HEK293 (cell line): ENCODE data around the gene RBBP5.

Experiments used
- CTCF ChIP-seq: fragments of 450-650 bp; formaldehyde crosslinking; IDR thresholded peaks from 2 replicates; pipeline ENCODE4 v1.5.1; 2016; ENCODE audit warnings: missing biosample characterization, missing genetic modification characterization
- GLIS2 ChIP-seq: fragments of 450-650 bp; formaldehyde crosslinking; IDR thresholded peaks from 2 replicates; pipeline ENCODE4 v1.5.1; 2016; ENCODE audit warnings: missing biosample characterization, missing genetic modification characterization
- HOXC10 ChIP-seq: sonication (generic); formaldehyde crosslinking; IDR thresholded peaks from 2 replicates; pipeline ENCODE4 v1.8.1; 2023; ENCODE audit warnings: mild to moderate bottlenecking, missing genetic modification reagents
- HOXD13 ChIP-seq: sonication (generic); formaldehyde crosslinking; IDR thresholded peaks from 2 replicates; pipeline ENCODE4 v1.8.0; 2022; ENCODE audit warnings: missing genetic modification reagents, borderline replicate concordance
- REST ChIP-seq: fragments of 450-650 bp; formaldehyde crosslinking; IDR thresholded peaks from 2 replicates; pipeline ENCODE4 v1.5.1; 2016; ENCODE audit warnings: missing biosample characterization, missing genetic modification characterization
- ZBTB20 ChIP-seq: fragments of 450-650 bp; formaldehyde crosslinking; IDR thresholded peaks from 2 replicates; pipeline ENCODE4 v1.5.1; 2016; ENCODE audit warnings: missing biosample characterization, missing genetic modification characterization
- ZNF138 ChIP-seq: fragments of 450-650 bp; formaldehyde crosslinking; IDR thresholded peaks from 2 replicates; pipeline ENCODE4 v1.5.1; 2016; ENCODE audit warnings: missing biosample characterization, missing genetic modification characterization, borderline replicate concordance
- ZNF184 ChIP-seq: fragments of 450-650 bp; IDR thresholded peaks from 2 replicates; pipeline ENCODE4 v1.5.1; 2018; ENCODE audit warnings: missing biosample characterization, mild to moderate bottlenecking, missing genetic modification characterization
- ZNF473 ChIP-seq: fragments of 450-650 bp; formaldehyde crosslinking; IDR thresholded peaks from 2 replicates; pipeline ENCODE4 v1.5.1; 2017; ENCODE audit warnings: missing biosample characterization, missing genetic modification characterization
- ZNF629 ChIP-seq: fragments of 450-650 bp; formaldehyde crosslinking; IDR thresholded peaks from 2 replicates; pipeline ENCODE4 v1.5.1; 2017; ENCODE audit warnings: missing biosample characterization, missing genetic modification characterization
- TF ChIP-seq, protein P1 (sequence below): fragments of 450-650 bp; formaldehyde crosslinking; IDR thresholded peaks from 2 replicates; pipeline ENCODE4 v1.5.1; 2016; ENCODE audit warnings: missing biosample characterization, missing genetic modification characterization

DNA sequence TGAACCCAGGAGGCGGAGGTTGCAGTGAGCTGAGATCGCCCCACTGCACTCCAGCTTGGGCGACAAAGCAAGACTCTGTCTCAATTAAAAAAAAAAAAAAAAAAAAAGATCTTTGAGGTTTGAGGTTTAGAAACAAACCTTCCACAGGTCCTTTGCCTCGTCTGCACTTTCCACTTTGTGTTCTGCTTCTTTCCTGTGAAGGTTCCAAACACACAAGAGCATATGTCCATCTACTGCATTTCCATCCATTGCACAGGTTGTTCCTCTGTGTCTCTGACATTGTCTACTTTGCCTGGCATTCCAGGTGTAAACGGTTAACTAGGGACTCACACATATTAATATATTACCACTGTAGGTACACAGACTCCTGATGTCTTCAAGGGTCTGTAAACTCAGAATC, 49.6 kb upstream of the RBBP5 start:
- TF ChIP-seq REST (tag by site-specific recombination) (no peak), CTCF (tag by site-specific recombination) (no peak), ZNF184 (no peak), ZNF629 (tag by site-specific recombination) (no peak), ZNF473 (tag by site-specific recombination) (no peak), HOXD13 (CRISPR knock-in tag) (no peak), HOXC10 (CRISPR knock-in tag) (no peak), ZBTB20 (tag by site-specific recombination) (no peak), ZNF138 (no peak), GLIS2 (tag by site-specific recombination) (no peak)
- TF ChIP-seq, protein P1, sequence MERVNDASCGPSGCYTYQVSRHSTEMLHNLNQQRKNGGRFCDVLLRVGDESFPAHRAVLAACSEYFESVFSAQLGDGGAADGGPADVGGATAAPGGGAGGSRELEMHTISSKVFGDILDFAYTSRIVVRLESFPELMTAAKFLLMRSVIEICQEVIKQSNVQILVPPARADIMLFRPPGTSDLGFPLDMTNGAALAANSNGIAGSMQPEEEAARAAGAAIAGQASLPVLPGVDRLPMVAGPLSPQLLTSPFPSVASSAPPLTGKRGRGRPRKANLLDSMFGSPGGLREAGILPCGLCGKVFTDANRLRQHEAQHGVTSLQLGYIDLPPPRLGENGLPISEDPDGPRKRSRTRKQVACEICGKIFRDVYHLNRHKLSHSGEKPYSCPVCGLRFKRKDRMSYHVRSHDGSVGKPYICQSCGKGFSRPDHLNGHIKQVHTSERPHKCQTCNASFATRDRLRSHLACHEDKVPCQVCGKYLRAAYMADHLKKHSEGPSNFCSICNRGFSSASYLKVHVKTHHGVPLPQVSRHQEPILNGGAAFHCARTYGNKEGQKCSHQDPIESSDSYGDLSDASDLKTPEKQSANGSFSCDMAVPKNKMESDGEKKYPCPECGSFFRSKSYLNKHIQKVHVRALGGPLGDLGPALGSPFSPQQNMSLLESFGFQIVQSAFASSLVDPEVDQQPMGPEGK: no peak
